ENCODE measurements around the gene CEP70. TPM values are rescaled to one million over a fixed set of nuclear protein-coding genes. Genes with fewer than 3 reads are reported as not detected.
"Not testable (repeated sequence)": the region's sequence is repeated elsewhere in the genome, so short reads cannot be mapped to it uniquely, and the experiment has no call there.

The CEP70 gene
- total RNA-seq, 1 donor from 2014 or later: 23.5 TPM

GRCh38 chr3:138609898-138610266, 15.8 kb upstream of the CEP70 start:
- Mint-ChIP-seq H3K36me3 (ENCODE audit: low read depth) (peaks cover 2% of the 10 kb centered on the region), H3K4me1 (peaks cover 24% of the 10 kb centered on the region), H3K4me3 (peak overlapping the region; percentile 88), H3K27me3 (ENCODE audit: low read depth) (no peaks in the 10 kb centered on the region), H3K27ac (ENCODE audit: unreplicated experiment) (no peak overlapping the region), H3K9me3 (no peaks in the 10 kb centered on the region)
- DNase-seq (ENCODE audit: low read depth, low spot score): no peak
- TF ChIP-seq, protein P1, sequence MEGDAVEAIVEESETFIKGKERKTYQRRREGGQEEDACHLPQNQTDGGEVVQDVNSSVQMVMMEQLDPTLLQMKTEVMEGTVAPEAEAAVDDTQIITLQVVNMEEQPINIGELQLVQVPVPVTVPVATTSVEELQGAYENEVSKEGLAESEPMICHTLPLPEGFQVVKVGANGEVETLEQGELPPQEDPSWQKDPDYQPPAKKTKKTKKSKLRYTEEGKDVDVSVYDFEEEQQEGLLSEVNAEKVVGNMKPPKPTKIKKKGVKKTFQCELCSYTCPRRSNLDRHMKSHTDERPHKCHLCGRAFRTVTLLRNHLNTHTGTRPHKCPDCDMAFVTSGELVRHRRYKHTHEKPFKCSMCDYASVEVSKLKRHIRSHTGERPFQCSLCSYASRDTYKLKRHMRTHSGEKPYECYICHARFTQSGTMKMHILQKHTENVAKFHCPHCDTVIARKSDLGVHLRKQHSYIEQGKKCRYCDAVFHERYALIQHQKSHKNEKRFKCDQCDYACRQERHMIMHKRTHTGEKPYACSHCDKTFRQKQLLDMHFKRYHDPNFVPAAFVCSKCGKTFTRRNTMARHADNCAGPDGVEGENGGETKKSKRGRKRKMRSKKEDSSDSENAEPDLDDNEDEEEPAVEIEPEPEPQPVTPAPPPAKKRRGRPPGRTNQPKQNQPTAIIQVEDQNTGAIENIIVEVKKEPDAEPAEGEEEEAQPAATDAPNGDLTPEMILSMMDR (conservative IDR thresholded peaks at IDR 0.05): no peak

- no peaks in the 10 kb centered on the region for H3K27me3 Mint-ChIP-seq (ENCODE audit: low read depth)
- H3K27ac Mint-ChIP-seq (ENCODE audit: unreplicated experiment): no peak within 1 kb of the TSS
- peak; percentile 57 for DNase-seq (ENCODE audit: low read depth, low spot score)
- no peaks in the 10 kb centered on the region for H3K9me3 Mint-ChIP-seq
- H3K36me3 Mint-ChIP-seq (ENCODE audit: low read depth): peaks cover 6% of the 10 kb centered on the region
- H3K4me1 Mint-ChIP-seq: peaks cover 24% of the 10 kb centered on the region
- TF ChIP-seq, protein P1 (conservative IDR thresholded peaks at IDR 0.05): no peak
- peak within 1 kb of the TSS; percentile 88 for H3K4me3 Mint-ChIP-seq
Measured at GRCh38 chr3:138608322-138609135, 14.5 kb upstream of the CEP70 start, which contains the start of gene FAIM. FAIM (plus strand) TSS chr3:138608771; CDS start chr3:138619727, 10,956 bp downstream.

- not testable (repeated sequence) for H3K4me3 Mint-ChIP-seq; H3K4me1 Mint-ChIP-seq; H3K9me3 Mint-ChIP-seq; H3K27ac Mint-ChIP-seq (ENCODE audit: unreplicated experiment); DNase-seq (ENCODE audit: low read depth, low spot score); H3K36me3 Mint-ChIP-seq (ENCODE audit: low read depth); H3K27me3 Mint-ChIP-seq (ENCODE audit: low read depth)
Measured at GRCh38 chr3:138604106-138604595, 10.1 kb upstream of the CEP70 start.

DNA sequence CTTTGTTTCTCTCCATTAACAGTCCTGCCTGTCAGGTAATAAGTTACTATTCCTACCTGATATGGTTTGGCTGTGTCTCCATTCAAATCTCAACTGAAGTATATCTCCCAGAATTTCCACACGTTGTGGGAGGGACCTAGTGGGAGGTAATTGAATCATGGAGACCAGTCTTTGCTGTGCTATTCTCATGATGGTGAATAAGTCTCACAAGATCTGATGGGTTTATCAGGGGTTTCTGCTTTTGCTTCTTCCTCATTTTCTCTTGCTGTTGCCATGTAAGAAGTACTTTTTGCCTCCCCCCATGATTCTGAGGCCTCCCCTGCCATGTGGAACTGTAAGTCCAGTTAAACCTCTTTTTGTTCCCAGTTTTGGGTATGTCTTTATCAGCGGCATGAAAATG, 7.6 kb upstream of the CEP70 start:
- H3K27me3 Mint-ChIP-seq (ENCODE audit: low read depth); H3K36me3 Mint-ChIP-seq (ENCODE audit: low read depth); H3K4me1 Mint-ChIP-seq; H3K9me3 Mint-ChIP-seq; H3K27ac Mint-ChIP-seq (ENCODE audit: unreplicated experiment); H3K4me3 Mint-ChIP-seq; DNase-seq (ENCODE audit: low read depth, low spot score): not testable (repeated sequence)

DNA sequence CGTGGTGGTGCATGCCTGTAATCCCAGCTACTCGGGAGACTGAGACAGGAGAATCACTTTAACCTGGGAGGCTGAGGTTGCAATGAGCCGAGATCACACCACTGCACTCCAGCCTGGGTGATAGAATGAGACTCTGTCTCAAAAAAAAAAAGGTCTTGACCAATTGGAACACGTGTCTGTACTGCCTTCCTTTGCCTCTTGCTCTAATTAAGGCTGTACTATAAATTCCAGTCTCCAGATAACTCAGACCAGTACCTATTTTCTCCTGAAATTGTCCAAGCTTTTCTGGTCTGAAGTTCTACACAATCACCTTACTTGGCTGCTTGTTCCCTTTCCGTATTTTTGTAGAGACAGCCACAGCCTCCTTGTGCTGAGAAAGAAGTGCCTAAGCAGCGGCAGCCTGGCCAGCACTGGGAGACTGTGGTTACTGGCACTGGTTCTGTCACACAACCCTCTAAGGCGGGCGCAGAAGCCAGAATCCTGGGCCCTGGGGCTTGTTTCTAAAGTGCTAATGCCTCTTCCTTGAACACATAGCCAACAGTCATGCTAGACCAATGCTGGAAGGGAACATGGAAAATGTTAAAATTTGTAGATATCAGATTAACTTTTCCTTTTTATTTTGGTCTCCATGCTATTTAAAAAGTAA, 6.2 kb upstream of the CEP70 start:
- no peak for DNase-seq (ENCODE audit: low read depth, low spot score)
- Mint-ChIP-seq H3K4me3 (no peak overlapping the region), H3K4me1 (no peaks in the 10 kb centered on the region), H3K27me3 (ENCODE audit: low read depth) (no peaks in the 10 kb centered on the region), H3K9me3 (peaks cover 2% of the 10 kb centered on the region), H3K36me3 (ENCODE audit: low read depth) (peaks cover 7% of the 10 kb centered on the region), H3K27ac (ENCODE audit: unreplicated experiment) (no peak overlapping the region)
- TF ChIP-seq, protein P1 (conservative IDR thresholded peaks at IDR 0.05): no peak

DNA sequence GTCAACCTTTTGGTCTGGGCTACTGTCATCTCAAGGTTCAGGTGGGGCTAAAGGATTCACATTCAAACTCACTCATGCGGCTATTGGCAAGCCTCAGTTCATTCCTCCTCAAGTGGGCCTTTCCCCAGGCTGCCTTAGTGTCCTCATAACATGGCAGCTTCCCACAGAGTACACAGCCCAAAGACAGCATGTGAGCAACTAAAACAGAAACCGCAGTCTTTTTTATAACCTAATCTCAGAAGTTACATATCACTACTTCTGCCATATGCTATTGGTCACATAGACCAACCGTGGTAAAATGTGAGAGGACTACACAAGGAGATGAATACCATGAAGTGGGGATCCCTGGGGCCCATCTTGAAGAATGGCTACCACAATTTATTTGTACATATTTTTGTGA, 4.5 kb upstream of the CEP70 start:
- no peak overlapping the region for H3K27ac Mint-ChIP-seq (ENCODE audit: unreplicated experiment)
- DNase-seq (ENCODE audit: low read depth, low spot score): no peak
- TF ChIP-seq, protein P1 (conservative IDR thresholded peaks at IDR 0.05): no peak
- H3K27me3 Mint-ChIP-seq (ENCODE audit: low read depth): peaks cover 2% of the 10 kb centered on the region
- H3K4me1 Mint-ChIP-seq: peaks cover 7% of the 10 kb centered on the region
- peaks cover 2% of the 10 kb centered on the region for H3K9me3 Mint-ChIP-seq
- H3K4me3 Mint-ChIP-seq: no peak overlapping the region
- H3K36me3 Mint-ChIP-seq (ENCODE audit: low read depth): peaks cover 4% of the 10 kb centered on the region

DNA sequence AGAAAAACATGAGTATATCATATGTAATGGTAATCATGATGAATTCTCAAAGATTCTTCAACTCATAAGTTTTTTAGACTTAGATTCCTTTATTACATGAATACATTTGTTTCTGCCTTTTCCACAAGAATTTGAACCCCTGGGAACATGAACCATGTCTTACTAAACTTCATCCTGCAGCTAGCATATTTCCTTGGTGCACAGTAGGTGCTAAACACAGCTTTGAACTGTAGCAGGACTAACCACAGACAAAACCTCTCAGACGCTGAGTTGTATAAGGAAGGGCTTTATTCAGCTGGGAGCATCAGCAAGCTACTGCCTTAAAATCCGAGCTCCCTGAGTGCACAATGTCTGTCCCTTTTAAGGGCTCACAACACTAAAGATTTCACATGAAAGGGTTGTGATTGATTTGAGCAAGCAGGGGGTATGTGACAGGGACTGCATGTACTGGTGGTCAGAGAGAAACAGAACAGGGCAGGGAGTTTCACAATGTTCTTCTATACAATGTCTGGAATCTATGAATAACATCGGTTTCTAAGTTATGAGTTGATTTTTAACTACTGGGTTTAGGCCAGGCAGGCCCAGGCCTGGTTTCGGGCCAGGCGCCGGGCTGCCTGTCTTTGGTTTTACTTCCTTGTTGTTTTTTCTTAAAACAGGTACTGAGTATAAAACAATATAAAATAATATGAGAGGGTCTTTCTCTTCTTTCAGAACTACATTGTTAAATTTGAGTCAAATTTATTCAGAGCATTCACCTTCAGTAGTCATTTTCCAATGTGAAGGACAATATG, 3.3 kb upstream of the CEP70 start:
- not testable (repeated sequence) for H3K27me3 Mint-ChIP-seq (ENCODE audit: low read depth); H3K4me3 Mint-ChIP-seq; H3K36me3 Mint-ChIP-seq (ENCODE audit: low read depth); H3K9me3 Mint-ChIP-seq; H3K27ac Mint-ChIP-seq (ENCODE audit: unreplicated experiment); DNase-seq (ENCODE audit: low read depth, low spot score)
- H3K4me1 Mint-ChIP-seq: peaks cover 10% of the 10 kb centered on the region
